Measurements from ENCODE around the gene IVD.

IVD gene

GRCh38 chr15:40456299-40456712, 50.7 kb downstream of the IVD start:
- no peak for TF ChIP-seq CTCF (IDR thresholded peaks at IDR 0.05; ENCODE audit: low read depth, low read length)
- no peak for DNase-seq (ENCODE audit: low read depth in 2 of 2)
- H3K4me3 ChIP-seq (replicated peaks in 1 of 2; ENCODE audit: low read depth in 2 of 2, low read length in 2 of 2), result no peak overlapping the region

DNA sequence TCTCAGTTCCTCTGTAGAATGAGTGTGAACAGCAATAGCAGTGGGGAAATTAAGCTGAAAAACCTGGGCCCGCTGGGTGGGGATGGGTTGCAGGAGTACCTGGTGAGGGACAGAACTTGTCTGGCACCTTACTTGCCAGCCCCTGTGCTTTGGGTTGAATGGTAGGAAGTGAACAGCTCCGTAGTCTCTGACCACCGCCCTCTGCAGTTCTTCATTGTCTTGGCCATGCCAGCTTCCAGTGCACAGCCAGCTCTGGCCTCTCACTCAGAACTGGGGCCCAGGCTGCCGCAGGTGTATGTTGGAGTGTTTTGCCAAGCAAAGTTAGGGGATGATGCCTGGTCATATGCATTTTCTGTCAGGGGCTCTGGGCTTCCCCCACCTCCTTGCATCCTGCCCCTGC, 51.1 kb downstream of the IVD start:
- TF ChIP-seq CTCF (IDR thresholded peaks at IDR 0.05; ENCODE audit: low read depth, low read length), result no peak
- H3K4me3 ChIP-seq (replicated peaks in 1 of 2; ENCODE audit: low read depth in 2 of 2, low read length in 2 of 2), result no peak overlapping the region
- DNase-seq (ENCODE audit: low read depth in 2 of 2), result no peak

DNA sequence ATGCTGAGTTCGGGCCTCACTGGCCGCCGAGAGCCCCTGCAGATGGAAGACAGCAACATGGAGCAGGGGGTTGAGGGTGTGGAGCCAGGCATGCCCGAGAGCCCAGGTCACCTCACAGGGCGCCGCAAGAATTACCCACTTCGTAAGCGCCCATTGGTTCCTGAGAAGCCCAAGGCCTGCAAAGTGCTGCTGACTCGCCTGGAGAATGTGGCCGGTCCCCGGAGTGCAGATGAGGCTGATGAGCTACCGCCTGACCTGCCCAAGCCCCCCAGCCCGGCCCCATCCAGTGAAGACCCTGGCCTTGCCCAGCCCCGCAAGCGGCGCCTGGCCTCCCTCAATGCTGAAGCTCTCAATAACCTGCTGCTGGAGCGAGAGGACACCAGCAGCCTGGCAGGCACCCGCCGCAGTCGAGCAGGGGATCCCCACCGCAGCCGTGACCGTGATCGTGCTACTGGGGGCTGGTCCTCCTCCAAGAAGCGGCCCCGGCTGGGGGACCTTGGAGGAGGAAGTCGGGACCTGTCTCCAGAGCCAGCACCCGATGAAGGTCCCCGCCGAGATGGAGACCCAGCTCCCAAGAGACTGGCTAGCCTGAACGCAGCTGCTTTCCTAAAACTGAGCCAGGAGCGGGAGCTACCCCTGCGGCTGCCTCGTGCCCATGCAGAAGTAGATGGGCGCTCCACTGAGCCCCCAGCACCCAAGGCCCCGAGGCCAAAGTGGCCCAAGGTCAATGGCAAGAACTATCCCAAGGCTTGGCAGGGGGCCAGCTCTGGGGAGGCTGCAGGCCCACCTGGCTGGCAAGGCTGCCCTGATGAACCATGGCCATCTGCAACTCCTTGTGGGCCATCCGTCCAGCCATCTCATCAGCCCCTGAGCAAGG, 53.1 kb downstream of the IVD start:
- DNase-seq (ENCODE audit: low read depth in 2 of 2), result no peak
- no peak for TF ChIP-seq CTCF (IDR thresholded peaks at IDR 0.05; ENCODE audit: low read depth, low read length)
- H3K4me3 ChIP-seq (replicated peaks in 1 of 2; ENCODE audit: low read depth in 2 of 2, low read length in 2 of 2), result no peak overlapping the region

DNA sequence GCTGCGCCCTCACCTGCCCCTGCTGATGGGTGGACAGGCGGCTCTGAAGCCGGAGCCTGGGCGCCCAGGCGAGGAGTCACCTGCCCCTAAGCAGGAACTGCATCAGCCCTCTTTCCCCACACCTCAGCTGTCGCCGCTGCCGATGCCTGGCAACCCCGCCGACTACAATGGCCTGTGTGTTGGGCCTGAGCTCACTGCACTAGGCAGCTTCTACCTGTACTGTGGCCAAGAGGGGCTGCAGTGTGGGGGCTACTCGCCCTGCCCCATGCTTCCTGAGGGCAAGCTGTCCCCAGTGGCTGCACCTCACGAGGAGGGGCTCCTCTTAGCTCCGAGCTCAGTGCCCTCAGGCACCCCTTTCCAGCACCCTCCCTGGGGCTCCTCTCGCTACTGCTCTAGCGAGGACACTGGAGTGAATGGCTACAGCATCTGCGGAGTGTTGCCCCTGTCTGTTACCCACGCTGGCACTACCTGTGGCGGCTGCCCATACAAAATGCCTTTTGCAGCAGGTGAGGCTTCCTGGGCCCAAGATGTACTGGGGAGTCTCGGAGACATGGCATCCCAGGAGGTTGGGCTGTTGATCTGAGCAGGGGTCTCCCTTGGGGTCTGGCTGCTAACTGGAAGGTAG, 53.9 kb downstream of the IVD start:
- DNase-seq (ENCODE audit: low read depth in 2 of 2), result no peak
- TF ChIP-seq CTCF (IDR thresholded peaks at IDR 0.05; ENCODE audit: low read depth, low read length), result no peak
- H3K4me3 ChIP-seq (replicated peaks in 1 of 2; ENCODE audit: low read depth in 2 of 2, low read length in 2 of 2), result no peak overlapping the region

GRCh38 chr15:40460404-40460803, 54.8 kb downstream of the IVD start:
- no peak overlapping the region for H3K4me3 ChIP-seq (replicated peaks in 1 of 2; ENCODE audit: low read depth in 2 of 2, low read length in 2 of 2)
- no peak for TF ChIP-seq CTCF (IDR thresholded peaks at IDR 0.05; ENCODE audit: low read depth, low read length)

DNA sequence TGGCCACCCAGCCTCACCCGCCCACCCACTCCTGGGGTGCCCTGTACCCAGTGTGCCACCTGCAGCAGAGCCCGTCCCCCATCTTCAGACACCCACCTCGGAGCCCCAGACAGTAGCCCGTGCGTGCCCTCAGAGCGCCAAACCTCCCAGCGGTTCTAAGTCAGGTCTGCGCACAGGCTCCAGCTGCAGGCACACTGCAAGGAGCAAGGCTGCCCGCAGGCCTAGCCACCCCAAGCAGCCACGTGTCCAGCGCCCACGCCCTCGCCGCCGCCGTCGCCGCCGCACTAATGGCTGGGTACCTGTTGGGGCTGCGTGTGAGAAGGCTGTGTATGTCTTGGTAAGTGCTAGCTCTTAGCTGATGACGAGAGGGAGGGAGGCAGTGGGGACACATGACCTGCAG, 56.4 kb downstream of the IVD start:
- no peak for DNase-seq (ENCODE audit: low read depth in 2 of 2)
- no peak overlapping the region for H3K4me3 ChIP-seq (replicated peaks in 1 of 2; ENCODE audit: low read depth in 2 of 2, low read length in 2 of 2)
- TF ChIP-seq CTCF (IDR thresholded peaks at IDR 0.05; ENCODE audit: low read depth, low read length), result no peak

More at GRCh38 chr15:40460404-40460803, 54.8 kb downstream of the IVD start:
- no peak for DNase-seq (ENCODE audit: low read depth in 2 of 2)
